ENCODE measurements around the gene SYT2.

The SYT2 gene

DNA sequence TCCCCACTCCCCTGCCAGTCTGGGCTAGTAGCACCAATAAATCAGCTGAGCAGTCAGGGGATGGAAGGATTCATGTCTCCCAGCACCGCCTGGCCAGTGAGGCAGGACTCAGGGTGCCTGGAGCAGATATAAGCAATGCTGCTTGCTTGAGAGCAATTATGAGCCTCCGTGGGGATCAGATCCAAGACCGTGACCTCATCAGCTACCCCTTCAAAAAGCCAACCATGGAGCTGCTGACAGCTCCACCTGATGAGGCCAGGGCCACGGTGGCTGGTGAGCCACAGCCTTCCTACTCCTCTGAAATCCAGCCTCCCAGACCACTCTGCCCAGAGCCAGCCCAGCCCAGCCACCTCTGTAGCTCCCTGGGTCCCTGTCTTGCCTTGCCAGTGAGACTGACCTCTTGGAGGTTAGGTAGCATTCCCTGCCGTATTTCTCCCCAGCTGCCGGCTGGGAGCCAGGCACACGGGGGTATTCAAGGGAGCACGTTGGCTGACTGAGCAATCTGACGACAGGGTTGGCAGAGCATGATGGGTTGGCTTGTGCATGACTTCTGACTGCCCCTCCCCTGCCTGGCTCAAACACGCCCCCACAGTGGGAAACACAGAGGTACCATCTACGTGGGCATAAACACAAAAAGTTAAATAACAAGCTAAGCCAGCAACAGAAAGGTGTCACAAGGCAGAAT is 28.4 kb downstream of the SYT2 start:
- Histone ChIP-seq H3K9ac (ENCODE audit: low read depth, low read length) (no peak overlapping the region), H4K20me1 (ENCODE audit: insufficient read depth, low read length) (no peaks in the 10 kb centered on the region), H2AFZ (ENCODE audit: low read depth, low read length) (no peak overlapping the region), H3K27me3 (ENCODE audit: insufficient read depth, low read length, poor library complexity) (peaks cover 9% of the 10 kb centered on the region), H3K9me3 (ENCODE audit: insufficient read depth, low read length, severe bottlenecking) (no peaks in the 10 kb centered on the region), H3K4me2 (ENCODE audit: insufficient read depth, low read length) (no peak overlapping the region), H3K27ac (ENCODE audit: low read length) (no peak overlapping the region), H3K36me3 (ENCODE audit: insufficient read depth, low read length) (no peaks in the 10 kb centered on the region), H3K4me3 (ENCODE audit: low read depth in 1 of 2, low read length in 2 of 2) (no peak overlapping the region), H3K4me1 (ENCODE audit: insufficient read depth, low read length) (no peaks in the 10 kb centered on the region), H3K79me2 (ENCODE audit: insufficient read depth, low read length) (no peaks in the 10 kb centered on the region)
- DNase-seq (no peak), ATAC-seq (ENCODE audit: insufficient read depth, low read depth) (no peak)
- TF ChIP-seq, protein P1, sequence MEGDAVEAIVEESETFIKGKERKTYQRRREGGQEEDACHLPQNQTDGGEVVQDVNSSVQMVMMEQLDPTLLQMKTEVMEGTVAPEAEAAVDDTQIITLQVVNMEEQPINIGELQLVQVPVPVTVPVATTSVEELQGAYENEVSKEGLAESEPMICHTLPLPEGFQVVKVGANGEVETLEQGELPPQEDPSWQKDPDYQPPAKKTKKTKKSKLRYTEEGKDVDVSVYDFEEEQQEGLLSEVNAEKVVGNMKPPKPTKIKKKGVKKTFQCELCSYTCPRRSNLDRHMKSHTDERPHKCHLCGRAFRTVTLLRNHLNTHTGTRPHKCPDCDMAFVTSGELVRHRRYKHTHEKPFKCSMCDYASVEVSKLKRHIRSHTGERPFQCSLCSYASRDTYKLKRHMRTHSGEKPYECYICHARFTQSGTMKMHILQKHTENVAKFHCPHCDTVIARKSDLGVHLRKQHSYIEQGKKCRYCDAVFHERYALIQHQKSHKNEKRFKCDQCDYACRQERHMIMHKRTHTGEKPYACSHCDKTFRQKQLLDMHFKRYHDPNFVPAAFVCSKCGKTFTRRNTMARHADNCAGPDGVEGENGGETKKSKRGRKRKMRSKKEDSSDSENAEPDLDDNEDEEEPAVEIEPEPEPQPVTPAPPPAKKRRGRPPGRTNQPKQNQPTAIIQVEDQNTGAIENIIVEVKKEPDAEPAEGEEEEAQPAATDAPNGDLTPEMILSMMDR (IDR thresholded peaks at IDR 0.05; ENCODE audit: borderline replicate concordance, extremely low read depth, low read length, poor library complexity, severe bottlenecking): no peak
- TF ChIP-seq EZH2 (IDR thresholded peaks at IDR 0.05; ENCODE audit: borderline replicate concordance, low read depth, low read length, severe bottlenecking): no peak

DNA sequence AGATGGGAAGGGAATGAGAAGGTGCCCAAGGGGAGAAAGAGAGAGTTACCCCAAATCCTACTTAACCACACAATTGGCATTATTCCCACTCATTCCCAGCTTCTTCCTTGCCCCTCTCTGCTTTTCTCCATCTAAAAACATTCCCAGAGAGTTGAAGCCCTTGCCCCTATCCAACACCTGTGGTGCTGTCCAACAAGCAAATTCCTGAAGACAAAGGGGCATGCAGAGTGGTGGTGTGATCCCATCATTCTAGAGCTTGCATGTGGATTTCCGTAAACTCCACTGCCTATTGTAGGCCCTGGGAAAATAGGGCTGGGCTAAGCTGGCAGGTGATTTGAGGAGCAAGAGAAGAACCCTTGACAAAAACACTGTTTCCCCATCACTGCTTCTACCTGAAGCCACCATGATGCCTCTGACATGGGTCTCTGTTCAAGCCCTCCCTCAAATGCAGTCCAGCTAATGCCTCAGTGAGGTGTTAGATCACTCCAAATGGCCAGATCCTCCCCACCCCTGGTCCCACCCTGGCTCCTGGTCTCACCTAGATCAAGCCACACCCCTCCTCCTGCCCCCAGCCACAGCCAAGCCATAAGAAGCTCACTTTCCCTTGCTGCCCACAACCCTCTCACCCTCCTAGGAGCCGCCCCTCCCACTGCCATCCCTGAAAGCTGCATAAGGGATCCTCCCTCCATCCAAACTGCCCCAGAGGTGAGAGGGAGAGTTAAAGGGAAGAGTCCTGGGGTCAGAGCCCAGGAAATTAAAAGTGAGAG is 29.5 kb downstream of the SYT2 start:
- Histone ChIP-seq H2AFZ (ENCODE audit: low read depth, low read length) (no peak overlapping the region), H3K79me2 (ENCODE audit: insufficient read depth, low read length) (no peaks in the 10 kb centered on the region), H3K4me3 (ENCODE audit: low read depth in 1 of 2, low read length in 2 of 2) (no peak overlapping the region), H3K4me2 (ENCODE audit: insufficient read depth, low read length) (no peak overlapping the region), H3K27ac (ENCODE audit: low read length) (no peak overlapping the region), H3K9ac (ENCODE audit: low read depth, low read length) (no peak overlapping the region), H3K36me3 (ENCODE audit: insufficient read depth, low read length) (no peaks in the 10 kb centered on the region), H4K20me1 (ENCODE audit: insufficient read depth, low read length) (no peaks in the 10 kb centered on the region), H3K4me1 (ENCODE audit: insufficient read depth, low read length) (no peaks in the 10 kb centered on the region), H3K27me3 (ENCODE audit: insufficient read depth, low read length, poor library complexity) (peaks cover 6% of the 10 kb centered on the region), H3K9me3 (ENCODE audit: insufficient read depth, low read length, severe bottlenecking) (no peaks in the 10 kb centered on the region)
- TF ChIP-seq, protein P1 (IDR thresholded peaks at IDR 0.05; ENCODE audit: borderline replicate concordance, extremely low read depth, low read length, poor library complexity, severe bottlenecking): no peak
- no peak for TF ChIP-seq EZH2 (IDR thresholded peaks at IDR 0.05; ENCODE audit: borderline replicate concordance, low read depth, low read length, severe bottlenecking)
- no peak for ATAC-seq (ENCODE audit: insufficient read depth, low read depth)
- DNase-seq: no peak

DNA sequence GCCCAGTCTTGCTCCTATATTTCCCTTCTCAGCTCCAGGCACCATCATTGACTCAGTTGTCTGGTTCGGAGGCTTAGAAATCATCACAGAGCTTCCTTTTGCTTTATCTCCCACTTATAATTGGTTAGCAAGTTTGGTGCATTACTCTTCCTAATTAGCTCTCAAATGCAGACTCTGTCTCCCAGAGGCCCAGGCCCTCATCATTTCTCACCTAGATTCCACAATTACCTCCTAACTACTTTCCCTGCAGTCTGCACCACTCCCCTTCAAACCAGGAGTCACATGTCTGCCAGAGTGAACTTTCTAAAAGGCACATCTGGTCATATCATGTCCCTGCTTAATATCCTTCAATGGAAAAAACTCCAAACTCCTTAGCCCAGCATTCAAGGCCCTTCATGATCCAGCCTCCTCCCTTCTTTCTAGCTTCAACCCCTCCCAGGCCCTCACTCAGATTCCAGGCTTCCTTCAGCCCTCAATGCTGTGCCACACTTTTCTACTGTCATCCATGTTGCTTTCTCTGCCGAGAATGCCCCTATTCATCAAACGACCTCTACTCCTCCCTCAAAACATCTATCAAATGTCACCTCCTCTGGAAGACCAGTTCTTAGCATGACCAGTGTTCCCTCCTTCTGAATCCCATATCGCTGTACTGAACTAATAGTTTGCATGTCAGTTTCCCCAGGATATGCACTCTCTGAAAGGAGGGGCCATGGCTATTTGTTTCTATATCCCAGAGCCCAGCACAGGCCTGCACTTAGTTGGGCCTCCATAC is 30.7 kb downstream of the SYT2 start:
- H3K36me3 ChIP-seq (ENCODE audit: insufficient read depth, low read length): no peaks in the 10 kb centered on the region
- TF ChIP-seq EZH2 (IDR thresholded peaks at IDR 0.05; ENCODE audit: borderline replicate concordance, low read depth, low read length, severe bottlenecking): no peak
- TF ChIP-seq, protein P1 (IDR thresholded peaks at IDR 0.05; ENCODE audit: borderline replicate concordance, extremely low read depth, low read length, poor library complexity, severe bottlenecking): no peak
- no peak overlapping the region for H3K4me3 ChIP-seq (ENCODE audit: low read depth in 1 of 2, low read length in 2 of 2)
- no peak overlapping the region for H3K9ac ChIP-seq (ENCODE audit: low read depth, low read length)
- no peak overlapping the region for H3K4me2 ChIP-seq (ENCODE audit: insufficient read depth, low read length)
- ATAC-seq (ENCODE audit: insufficient read depth, low read depth) (no peak), DNase-seq (no peak)
- no peaks in the 10 kb centered on the region for H4K20me1 ChIP-seq (ENCODE audit: insufficient read depth, low read length)
- no peaks in the 10 kb centered on the region for H3K9me3 ChIP-seq (ENCODE audit: insufficient read depth, low read length, severe bottlenecking)
- H3K79me2 ChIP-seq (ENCODE audit: insufficient read depth, low read length): no peaks in the 10 kb centered on the region
- peaks cover 6% of the 10 kb centered on the region for H3K27me3 ChIP-seq (ENCODE audit: insufficient read depth, low read length, poor library complexity)
- no peaks in the 10 kb centered on the region for H3K4me1 ChIP-seq (ENCODE audit: insufficient read depth, low read length)
- H2AFZ ChIP-seq (ENCODE audit: low read depth, low read length): no peak overlapping the region
- H3K27ac ChIP-seq (ENCODE audit: low read length): no peak overlapping the region

All from DND-41 (cell line).